ENCODE data around the gene STARD13.

STARD13 gene

DNA sequence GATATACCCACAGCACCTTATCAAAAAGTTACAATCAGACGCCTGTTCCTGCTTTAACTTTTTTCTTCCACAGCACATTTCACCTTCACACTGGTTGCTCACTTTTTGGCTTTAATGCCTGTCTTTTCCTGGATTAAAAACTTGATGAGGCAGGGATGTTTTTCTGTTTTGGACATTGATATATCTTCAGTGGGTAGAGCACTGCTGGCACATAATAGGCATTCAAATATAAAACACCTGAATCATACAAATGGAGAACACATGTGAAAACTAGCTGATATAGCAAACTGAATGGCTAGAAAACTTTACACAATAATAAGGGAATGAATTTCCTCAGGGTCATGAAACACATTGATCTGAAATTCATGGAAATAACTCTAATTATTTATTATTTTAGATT, 65.6 kb downstream of the STARD13 start:
- DNase-seq, result no peak

DNA sequence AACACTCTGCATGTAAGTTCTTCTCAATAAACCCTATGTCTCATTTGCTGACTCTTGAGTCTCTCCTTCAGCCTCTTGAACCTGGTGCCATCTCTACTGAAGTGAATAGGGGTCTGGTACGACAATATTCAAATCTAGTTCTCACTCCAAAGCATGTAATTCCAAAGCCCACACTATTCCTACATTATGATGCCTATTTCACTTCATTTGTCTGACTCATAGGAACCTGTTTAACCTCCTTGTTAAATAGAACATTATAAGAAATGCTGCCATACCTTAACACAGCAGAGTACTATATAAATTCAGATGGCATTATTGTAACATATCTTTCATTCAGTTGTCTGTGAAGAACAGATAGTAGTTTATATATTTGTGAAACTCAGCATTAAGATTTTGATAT, 67.1 kb downstream of the STARD13 start:
- DNase-seq, result no peak

DNA sequence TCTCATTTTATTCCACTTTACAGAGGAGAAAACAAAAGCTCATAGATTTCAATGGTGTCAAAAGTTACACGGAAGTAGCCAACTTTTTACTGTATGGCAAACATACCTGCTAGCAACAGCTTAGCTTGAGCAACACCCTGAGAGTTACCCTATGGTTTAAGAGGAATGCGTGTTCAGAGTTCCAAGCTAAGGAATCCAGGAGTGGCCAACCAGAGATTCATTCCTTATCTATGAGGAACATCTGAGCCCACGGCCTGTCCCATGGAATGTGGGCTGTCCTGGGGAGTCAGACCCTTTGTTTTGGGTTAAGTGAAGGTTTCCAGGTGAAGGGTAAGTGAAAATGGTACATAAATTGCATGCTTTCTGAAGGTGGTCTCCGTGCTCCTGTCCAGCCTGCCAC, 67.5 kb downstream of the STARD13 start:
- DNase-seq, result no peak

DNA sequence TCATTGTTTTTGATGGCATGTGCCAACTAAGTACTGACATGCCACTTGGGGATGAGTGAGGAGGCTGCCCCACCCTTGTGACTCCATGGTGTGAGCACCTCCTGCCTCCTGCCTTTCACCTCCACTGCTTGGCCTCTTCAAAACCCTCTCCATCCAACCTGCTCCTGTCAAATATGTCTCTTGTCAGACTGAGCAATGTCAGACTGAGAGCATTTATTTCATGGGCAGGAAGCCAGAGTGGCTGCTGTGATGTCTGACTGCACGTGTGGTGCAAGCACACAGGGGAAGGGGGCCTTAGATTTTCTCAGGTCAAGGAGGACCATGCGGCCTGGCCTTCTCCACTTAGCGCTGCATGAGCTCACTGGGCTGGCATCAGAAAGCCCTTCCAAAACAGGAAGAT, 68.3 kb downstream of the STARD13 start:
- DNase-seq, result no peak

DNA sequence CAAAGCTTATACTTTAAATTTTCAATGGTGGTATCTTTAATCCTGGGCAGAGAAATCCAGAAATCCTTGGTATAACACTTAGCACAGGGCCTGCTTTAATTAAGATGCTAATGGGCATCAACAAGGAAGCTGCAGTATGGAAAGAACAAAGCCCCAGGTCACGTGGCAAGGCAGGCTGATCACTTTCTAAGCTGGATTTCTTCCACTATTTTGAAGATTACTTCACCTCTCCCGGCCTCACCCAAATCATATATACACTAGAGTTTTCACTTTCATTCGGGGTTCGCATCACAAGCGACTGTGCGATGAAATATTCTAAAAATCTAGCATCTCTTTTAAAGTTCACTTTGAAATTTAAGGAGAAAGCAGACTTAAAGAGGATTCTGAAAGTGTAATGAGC, 71.8 kb downstream of the STARD13 start:
- no peak for DNase-seq

DNA sequence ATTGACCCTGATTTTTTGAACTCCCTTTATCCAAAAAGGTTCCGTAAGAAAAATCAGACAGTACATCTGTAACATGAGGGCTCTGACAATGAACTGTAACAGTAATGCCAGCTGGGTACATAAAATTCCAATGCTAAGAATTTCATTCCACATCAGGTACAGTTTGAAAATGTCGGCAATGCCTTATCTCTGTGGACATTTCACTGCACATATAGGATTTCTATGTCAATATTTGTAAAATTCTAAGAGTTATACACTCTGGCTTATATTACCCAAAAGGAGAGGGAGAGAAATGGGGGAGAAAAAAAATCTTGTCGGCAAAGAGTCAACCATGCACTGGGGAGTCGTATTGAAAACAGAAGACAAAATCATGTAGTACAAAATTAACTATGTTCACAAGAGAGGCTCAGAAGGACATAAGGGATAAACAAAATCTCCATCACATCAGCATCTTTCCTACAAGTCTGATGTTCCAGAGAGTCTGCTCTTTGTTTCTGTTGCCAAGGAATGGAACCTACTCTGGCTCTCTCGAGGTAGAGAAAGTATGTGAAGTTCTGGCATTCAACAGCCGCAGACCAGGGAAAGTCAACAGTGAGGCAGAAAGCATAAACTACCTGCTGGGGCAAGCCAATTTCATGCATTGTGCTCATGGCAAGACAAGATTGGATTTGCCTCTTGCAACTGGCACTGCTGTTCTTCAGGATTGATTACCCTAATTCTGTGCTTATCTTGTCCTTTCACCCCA, 72.4 kb downstream of the STARD13 start:
- no peak for DNase-seq

DNA sequence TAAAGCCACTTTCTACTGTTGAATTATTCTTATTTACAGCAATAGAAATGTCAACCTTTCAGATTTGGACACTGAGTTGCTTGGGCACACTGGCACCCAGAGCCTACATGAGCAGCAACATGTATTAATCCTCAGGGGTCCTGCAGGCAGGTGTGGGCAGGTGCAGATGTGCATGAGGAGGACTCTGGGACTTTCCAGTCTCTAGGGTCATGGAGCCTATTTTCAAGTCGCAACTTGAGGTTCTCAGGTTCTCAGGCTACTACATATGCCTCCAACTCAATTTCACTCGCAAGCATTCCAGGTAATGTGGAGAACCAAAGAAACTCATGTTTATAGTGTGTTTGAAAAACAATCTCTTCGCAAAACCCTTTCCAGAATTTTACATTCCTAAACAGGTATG, 73.2 kb downstream of the STARD13 start:
- no peak for DNase-seq

DNA sequence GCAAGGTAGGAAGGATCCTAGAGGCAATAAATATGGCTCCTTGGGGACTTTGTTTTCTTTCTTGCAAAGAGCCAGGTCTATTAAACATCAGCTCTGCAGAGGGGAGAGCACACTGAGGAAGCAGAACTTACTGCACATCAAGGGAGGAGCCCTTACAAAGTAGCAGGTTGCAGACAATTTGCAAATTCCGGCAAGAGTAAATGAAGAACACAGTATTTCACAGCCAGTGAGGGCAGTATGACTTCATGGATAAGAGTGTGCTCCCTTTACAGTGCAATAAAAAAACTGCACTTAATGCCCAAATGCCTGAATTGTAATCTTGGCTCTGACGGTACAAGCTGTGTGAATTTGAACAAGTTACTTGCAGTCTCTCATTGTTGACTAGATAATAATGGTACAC, 75.5 kb downstream of the STARD13 start:
- DNase-seq, result no peak

DNA sequence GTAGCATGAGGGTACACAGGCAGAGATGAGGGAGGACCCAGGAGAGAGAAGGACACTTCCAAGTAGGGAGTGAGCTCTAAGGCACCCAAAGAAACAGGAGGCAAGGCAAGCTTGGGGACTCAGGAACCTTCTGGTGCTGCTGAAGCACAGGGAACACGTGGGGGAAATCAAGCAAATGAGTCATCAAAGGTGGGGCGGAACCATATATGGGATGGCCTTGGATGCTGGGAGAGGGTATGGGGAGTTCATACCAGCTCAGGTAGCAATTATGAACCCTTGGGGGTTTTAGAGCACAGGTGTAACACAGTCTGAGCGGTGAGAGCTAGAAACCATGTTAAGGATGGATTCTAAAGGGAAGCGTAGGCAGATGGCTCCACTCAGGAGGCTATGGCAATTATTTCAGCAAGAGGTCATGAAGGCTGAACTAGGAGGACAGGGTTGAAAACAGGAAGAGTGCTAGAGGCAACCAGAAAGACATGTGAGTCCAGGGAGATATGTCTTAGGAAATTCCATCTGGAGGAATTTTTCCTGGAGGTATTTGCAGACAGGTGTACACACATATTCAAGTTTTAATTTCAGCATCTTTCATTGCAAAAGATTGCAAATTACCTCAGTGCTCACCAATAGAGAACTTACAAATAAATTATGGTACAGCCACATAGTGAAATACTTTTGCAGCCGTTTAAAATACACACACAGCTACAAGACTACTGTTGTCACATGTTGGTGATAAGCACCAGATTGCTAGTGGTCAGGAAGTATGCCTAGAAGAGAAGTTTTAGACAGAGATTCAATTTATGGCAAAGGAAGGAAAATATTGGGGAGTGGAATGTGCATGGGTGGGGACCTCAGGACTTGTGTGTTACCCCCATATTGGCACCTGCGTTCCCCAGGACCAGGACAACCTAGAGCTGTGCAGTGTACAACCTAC, 77.0 kb downstream of the STARD13 start:
- DNase-seq, result no peak

DNA sequence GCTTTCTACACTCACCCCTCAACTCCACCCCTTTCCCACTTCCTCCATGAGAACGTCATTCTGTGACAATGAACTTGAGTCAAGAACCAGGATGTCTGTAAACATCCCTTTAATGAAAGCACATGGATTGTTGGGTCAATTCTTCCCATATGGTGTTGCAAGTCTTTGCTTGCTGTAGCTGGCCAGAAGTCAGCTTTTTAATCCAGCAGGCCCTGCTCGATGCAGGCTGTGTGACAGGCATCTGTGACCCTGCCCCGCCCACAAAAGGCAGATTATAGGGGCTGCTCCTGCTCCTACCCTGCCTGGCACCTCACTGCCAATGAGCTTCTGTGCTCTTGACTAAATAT, 78.0 kb downstream of the STARD13 start:
- no peak for DNase-seq

DNA sequence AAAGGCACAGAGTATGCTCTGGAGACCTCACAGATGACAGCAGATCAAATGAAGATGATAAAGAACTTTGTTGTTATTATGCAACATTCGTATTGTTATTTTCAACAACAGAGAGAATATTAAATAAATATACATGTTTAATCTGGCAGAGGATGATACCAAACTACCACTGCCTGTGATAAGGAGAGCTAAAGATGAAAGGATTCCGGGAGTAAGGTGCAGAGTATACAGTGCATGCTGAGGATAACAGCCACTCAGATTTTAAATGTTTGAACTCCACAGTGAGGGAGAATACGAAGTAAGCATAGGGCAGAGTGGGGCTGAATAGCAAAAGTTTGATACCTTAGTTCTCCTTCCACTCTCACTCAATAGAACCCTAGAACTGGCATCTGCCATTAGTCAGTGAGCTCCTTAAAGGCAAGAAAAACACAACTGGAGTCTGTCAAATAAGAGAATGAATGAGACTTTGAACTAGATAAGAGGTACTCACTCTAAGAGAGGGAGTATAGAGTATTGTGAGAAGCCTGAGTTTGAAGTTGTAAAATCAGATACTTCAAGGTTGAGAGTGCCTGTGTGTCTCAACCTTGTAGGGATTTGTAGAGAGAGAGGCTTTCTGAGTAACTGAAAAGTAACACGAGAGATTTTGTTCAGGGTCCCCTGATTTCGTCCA, 78.5 kb downstream of the STARD13 start:
- DNase-seq, result no peak

DNA sequence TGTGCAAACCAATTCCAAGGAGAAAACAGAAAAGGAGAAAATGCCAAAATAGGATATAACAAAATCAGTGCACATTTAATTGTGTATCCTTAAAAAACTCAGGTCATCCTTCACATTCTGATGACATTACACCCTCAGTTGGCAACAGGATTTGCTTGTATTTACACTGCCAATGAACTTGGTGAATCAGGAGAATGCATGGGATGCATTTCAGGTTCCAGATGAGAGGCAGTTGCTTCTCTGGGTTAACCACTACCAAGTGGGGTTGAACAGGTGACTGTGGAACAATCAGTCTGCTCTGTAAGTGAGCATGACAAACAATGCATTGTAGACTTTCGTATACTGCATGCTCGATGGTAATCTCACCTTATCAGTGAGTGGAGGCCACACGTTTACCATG, 79.1 kb downstream of the STARD13 start:
- DNase-seq, result no peak

DNA sequence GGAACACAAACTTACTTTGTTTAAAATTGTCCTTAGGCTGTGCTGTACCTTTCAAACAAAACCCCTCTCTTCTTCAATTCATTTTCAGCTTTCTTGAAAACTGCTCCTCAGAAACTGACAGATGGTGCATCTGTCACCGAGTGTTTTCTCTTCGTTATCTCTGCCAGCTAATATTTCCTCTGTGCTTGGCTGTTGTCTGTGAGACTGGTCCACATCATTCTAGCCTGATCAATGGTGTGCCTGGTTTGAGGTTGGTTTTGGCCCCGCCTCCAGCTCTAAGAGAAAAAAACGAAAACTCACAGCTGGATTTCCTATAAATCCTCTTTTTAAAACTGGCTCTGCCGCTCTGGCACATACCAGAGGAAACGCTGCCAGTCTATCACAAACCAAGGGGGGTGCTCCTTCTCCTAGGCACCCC, 79.7 kb downstream of the STARD13 start:
- DNase-seq, result no peak

DNA sequence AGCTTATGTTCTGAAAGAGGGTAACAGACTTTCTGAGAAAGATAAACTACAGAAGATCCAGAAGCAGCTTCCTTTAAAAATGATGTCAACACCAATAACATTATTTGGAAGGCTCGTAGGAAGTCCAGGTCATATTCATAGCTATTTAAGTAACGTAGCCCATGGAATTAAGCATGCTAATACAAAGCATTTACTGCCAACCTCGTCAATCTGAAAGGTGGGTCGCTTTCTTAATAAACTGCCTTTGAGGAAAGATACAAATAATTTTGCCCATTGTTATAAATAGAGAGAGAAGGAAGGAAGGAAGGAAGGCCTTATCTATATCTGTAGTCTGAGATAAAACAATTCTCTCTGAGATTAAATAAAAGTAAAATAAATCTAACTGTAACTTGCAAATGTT, 80.3 kb downstream of the STARD13 start:
- no peak for DNase-seq

DNA sequence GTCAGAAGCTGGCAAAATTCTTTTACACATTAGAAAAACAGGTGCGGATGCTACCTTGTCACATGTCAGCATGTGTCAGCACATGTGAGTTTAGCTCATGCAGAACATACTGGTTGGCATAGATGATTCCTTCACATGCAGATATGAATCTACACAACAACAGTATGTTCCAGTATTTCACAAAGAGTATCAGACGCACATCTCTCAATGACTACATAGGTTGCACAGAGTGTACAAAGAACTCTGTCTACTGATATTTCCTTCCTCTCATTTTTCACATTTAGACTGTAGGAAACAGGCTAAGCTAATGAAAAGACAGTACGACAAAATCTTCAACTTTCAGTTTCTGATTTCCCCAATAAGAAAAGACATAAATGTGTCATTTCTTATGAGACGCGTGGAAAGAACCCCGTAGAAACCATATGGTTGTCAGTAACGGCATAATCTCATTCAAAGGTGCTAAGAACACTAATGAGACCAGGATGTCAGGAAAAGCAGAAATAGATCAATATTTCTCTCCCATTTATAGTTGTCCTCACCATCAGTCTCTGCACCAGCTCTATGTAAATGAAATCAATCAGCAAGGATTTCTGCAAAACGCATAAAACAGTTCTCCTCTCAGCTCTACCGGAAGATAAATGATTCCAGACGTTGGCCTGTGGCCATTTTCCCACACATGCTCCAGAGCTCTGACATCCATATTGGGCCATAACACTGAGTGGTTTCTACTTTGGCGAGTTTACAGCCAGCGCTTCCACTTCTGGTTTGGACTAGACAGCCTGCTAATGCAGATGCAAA, 81.2 kb downstream of the STARD13 start:
- DNase-seq, result no peak

DNA sequence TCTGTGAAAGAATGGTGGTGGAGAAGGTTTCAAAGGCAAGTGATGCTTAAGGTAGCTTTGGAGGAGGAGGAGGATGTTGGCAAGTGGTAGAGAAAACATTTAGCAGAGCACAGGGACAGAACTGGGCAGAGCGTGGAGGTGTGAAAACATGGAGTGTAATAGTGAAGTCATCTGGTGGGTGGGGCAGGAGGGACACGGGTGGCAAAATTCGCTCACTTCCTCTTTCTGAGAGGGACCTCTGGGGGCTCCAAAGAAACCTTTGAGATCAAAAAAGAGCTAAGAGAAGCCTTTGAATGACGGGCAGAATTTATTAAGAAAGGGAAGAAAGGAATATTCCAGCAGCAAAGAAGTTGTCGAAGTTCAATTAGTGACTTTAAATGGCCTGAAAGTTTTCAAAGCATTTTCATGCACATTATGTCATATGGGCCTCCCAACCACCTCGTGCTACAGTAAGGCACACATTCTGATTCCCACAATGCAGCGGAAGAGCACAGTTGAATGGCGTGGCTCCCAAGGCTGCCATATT, 82.8 kb downstream of the STARD13 start:
- no peak for DNase-seq

DNA sequence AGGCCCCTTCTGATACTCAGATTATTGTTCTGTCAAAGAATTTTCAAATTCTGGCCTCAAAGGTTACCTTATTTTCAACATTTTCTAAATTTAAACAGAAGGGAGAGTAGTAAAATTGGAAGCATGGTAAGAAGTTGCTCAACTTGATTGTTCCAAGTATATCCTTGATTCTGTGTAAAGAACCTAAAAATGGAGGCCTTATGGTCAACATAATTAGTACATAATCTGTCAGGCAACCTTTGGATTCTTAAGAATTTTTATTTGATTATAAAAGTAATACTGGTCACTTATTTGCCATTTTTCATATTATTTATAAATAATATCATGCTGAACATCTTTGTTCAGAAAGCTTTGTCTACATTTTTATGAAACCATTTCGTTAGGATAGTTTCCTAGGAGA, 83.9 kb downstream of the STARD13 start:
- DNase-seq, result no peak

DNA sequence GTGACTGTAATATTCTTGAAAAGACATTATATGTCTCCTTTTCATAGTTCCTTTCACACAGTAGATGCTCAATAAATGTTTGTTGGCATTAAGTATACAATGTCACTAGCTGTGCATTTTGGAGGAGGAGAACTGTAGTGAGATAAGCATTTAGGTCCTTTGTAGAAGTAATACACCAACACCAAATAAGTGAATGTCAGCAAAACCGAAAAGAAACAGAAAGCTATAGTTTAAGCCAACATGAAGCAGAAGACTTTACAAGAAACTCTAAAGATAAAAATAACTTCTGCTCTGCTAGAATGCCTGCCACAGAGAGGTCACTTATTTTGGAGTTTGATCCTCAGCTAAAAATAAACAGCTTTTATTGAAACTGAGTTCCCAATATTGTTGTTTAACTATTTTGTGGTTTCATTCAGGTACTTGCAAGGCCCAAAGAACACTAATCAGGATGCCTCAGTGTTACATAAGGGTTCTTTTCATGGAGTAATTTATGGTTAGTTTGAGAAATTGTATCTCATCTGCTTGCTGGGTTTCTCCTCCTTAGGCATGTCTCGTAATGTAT, 86.2 kb downstream of the STARD13 start:
- no peak for DNase-seq

DNA sequence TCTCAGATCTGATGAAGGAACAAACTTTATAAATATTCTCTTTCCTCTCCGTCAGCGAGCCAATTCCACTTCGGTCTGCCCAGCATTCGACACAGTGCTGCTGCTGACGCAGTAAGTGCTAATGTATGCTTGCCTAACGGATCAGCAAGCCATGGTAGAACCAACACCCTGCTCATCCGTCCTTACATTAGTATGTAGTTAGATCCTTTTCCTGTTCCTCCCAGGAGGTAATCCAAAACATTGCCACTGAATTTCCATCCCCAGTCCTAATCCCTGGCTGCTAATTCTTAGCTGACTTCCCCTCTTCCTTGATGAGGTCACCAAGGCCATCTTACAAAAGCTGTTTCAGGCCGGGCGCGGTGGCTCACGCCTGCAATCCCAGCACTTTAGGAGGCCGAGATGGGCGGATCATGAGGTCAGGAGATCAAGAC, 88.0 kb downstream of the STARD13 start:
- DNase-seq, result no peak

DNA sequence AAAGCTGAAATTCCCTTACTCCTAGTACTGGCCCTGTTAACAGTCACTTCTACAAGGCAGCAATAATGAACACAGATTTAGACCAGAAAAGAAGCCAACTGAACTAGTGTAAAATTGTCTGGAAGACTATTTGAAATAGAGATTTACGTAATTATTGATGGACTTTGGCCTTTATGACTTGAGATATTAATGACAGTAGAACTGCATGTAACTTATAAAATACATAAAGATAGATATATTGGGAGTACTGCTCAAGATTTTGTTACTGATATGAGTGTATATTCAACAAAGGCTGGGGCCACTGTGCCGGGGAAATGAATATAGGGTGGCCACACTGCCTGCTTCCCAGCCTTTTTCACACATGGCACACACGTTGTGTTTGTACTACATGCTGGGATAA, 88.8 kb downstream of the STARD13 start:
- DNase-seq, result no peak

DNA sequence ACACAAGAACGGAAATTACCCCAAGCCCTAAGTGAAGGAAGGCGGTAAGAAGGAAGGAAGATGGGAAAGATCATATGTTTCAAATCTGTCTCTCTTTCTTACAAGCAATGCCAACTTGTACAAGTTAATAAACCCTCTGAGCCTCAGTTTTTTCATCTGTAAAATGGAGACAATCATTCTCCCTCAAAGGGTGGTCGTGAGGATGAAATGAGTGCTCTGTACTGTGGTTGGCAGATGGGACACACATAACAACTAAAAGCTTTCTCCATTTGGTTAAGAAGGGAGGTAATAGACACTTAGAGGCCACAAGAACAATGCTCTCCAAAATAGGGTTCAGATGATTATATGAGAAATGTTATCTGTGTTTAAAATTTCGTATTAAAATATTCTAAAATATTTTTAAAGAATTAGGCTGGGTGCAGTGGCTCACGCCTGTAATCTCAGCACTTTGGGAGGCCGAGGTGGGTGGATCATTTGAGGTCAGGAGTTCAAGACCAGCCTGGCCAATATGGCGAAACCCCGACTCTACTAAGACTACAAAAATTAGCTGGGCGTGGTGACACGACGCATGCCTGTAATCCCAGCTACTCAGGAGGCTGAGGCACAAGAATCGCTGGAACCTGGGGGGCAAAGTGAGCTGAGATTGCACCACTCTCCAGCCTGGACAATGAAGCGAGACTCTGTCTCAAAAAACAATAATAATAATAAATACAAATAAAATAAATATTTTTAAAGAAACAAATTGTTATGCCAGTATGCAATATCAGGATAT, 89.7 kb downstream of the STARD13 start:
- DNase-seq, result no peak
